Fibroblast of the conjunctiva (primary cell): Measurements from ENCODE around the gene EIF3B.
A peak's percentile ranks its signal among the peaks of the same experiment; 100 is the strongest.
"Not testable (repeated sequence)": the region's sequence is repeated elsewhere in the genome, so short reads cannot be mapped to it uniquely, and the experiment has no call there.

Source experiments
- DNase-seq: peaks from one replicate; pipeline ENCODE4 v3.0.0-alpha.2; 2010; ENCODE audit warnings: low read depth

The EIF3B gene

DNA sequence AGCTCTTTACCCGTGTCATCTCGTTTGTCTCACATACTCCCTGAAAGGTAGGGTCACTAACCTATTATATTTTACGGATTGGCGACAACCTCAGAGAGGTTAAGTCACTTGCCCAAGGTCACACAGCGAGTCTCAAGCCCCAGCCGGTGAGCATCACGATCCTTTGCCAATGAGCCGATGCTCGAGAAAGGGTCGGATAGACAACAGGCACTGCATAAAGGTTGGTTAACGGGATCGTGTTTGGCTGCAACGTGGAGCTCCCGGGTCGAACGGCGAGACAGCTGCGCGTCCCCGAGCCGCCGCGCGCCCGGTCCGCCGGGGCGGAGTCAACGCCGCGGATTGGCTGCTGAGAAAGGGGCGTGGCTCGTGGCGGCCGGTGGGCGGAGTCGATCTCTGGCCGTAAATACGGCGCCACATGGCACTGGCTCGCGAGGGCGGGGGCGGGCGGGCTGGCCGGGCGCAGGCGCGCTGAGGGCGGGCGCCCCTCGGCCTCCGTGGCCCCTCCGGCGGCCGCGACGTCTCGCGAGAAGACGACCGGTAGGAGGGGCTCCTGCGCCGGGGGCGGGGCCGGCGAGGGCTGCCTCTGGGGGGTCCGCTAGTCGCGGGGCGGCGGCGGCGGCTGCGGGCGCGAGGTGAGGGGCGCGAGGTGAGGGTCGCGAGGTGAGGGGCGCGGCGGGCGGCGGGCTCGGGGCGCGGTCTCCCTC lies 48.5 kb downstream of the EIF3B start, which contains the start of gene CHST12:
CHST12 (plus strand) TSS at position 598 of the 704 bp plus-strand sequence. CDS start 29,029 bp downstream, outside the sequence.
- peak; percentile 89 for DNase-seq

DNA sequence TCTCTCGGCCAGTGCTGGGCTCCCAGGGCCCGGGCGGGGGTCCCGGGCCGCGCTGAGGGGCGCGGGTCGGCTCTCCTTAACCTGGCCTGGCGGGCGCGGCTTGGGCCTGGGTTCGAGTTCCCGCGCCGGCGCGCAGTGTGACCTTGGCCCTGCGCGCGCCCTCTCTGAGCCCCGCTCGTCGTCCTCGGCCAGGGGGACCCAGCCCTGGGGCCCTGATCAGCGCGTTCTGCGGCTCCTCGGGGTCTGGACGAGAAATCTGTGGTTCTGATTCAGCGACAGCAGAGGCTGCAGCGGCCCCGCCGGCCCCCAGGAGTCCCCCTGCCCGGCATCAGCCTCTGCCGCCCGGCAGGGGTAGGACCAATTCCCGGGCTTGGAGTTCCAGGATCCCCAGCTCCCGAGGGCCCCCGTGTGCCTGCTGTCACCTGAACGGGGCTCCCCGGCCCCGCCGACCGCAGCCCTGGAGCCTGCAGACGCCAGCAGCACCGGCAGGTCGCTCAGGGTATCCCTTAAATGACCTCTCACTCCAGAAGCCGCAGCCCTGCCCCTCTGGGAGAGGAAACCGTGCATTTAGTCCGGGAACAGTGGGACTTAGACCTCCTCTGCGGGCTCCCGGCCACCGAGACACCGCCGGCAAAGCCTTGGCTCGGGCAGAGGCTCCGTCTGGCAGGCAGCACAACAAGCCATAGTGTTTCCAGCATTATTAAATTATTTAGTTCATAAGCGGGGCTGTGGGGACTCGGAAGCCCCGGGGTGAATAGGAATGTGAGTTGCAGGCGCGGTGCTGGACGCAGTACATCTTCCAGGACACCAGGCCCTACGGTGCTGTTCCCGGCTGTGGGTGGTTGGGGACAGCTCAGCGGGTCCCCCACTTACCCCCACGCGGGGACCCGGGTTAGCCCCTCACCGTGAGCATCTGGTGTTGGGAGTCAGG lies 49.4 kb downstream of the EIF3B start:
- no peak for DNase-seq

DNA sequence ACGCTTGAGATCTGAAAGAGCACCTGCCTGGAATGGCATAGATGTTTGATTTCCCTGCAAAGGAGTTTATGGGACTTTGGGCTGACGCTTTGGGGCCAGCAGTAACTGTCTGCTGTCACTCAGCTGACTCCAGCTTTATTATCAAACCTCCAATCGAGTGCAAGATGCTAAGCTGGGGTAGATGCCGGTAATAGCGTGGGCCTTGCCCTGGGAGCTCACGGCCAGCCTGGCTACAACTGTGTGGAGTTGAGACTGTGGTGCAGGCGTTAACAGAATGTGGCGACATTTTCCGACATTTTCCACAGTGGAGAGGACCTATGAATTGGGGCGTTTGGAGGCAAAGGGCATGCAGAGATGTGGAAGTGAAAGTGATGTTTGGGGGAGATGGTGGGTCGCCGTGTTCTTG lies 50.1 kb downstream of the EIF3B start:
- DNase-seq: no peak

DNA sequence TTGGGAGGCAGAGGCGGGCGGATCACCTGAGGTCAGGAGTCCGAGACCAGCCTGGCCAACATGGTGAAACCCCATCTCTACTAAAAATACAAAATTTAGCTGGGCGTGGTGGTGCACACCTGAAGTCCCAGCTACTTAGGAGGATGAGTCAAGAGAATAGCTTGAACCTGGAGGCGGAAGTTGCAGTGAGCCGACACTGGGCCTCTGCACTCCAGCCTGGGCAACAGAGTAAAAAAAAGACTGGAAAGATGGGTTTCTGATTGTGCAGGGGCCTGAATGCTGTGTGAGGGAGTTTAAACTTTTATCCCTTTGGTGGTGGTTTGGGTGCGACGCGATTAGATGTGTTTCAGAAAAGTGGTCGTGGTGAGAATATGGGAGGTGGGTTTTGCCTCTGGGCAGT lies 50.6 kb downstream of the EIF3B start:
- no peak for DNase-seq

DNA sequence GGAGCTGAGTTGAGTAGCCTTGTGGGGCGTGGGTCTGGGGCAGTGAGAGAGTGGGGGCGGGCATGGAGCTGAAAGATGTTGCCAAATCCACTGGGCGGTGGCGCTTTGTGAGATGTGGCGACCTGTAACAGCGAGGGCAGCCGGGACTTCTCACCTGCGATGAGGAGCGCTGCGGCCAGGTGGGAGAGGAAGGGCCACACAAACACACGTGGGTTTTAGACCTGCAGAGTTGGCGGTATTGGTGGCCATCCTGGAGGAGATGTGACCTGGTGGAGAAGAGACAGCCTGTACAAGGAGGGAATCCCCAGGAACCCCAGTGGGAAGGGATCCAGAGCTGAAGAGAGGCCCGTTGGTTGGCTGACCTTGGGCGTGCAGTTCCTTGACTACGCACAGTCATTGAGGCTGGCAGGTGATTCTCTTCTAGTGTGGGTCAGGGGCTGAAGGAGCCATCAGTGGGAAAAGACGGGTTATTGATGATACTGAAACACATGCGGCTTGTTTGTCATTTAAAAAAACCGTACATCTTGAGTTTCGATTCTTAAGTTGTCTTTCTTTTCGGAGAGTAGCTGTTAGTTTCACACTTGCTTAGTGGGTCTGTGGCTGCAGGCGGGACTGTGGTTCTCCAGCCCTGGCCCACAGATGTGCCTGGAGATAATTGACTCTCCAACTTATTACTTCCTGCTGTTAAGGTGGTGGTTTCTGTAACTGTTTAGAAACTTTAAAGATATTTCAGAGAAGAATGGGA lies 51.1 kb downstream of the EIF3B start:
- DNase-seq: no peak

DNA sequence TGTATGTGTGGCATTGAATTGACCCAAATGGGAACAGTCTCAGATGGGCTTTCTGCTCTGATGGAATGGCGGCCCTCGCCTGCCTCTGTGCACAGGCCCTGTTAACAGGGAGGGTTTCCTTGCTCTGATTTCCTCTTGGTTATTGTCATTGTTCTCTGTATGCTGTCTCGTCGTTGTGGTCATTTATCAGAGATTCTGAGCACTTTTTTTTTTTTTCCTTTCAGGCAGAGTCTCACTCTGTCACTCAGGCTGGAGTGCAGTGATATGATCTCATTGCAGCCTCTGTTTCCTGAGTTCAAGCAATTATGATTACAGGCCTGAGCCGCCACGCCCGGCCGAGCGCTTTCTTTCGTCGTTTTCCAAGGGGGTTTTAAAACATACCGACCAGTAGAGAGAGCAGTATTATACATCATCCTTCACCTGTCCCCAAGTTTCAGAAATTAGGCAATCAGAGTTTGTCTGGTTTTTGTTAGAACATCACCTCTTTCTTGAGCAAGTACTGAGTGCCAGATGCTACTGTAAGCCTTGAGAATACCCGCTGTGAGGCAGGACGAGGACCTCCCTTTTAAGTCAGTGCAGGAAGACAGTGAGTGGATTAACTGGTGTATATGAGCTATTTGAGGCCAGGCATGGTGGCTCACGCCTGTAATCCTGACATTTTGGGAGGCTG lies 55.3 kb downstream of the EIF3B start:
- DNase-seq: no peak

DNA sequence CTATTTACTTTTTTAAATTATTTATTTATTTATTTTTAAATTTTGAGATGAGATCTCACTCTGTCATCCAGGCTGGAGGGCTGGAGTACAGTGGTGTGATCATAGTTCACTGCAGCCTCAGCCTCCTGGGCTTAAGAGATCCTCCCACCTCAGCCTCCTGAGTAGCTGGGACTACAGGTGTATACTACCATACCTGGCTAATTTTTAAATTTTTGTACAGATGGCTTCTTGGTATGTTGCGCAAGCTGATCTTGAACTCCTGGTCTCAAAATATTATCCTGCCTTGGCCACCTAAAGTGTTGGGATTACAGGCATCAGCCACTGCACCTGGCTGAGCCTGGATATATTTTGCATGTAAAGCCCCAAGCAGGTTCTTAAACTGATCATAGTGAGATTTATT lies 56.4 kb downstream of the EIF3B start:
- no peak for DNase-seq

DNA sequence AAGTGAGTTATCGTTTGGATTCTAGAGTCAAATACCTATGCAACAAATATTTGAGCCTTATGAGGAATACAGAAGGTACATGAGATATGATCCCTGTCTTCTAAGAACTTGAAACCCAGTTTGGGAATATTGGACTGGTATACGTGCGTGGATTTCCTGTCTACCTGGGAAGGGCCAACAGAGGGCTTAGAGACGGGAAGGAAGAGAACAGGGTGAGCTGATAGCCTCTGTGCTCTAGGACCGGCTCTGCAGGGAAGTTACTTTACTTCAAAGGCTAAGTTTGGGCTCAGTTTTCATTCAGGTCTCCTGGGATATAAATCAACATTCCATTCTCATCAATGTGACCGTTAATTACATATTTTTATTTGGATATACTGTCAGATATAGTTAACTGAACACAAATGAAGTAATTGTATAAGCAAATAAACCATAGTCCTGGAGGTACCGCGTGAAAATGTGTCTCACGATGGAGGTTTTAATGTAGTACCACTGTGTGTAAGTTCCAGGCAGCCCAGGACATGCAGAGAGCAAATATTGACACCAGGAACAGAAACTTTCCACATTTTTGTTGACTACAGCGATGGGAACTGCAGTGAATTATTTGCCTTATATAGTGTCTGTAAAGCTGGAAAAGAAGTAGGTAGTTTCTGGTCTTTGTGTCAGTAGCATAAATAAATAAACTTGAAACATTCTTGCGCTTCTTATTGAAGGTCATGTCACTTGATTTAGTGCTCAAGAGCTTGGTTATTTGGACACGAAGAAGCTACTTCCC lies 57.4 kb downstream of the EIF3B start:
- no peak for DNase-seq

DNA sequence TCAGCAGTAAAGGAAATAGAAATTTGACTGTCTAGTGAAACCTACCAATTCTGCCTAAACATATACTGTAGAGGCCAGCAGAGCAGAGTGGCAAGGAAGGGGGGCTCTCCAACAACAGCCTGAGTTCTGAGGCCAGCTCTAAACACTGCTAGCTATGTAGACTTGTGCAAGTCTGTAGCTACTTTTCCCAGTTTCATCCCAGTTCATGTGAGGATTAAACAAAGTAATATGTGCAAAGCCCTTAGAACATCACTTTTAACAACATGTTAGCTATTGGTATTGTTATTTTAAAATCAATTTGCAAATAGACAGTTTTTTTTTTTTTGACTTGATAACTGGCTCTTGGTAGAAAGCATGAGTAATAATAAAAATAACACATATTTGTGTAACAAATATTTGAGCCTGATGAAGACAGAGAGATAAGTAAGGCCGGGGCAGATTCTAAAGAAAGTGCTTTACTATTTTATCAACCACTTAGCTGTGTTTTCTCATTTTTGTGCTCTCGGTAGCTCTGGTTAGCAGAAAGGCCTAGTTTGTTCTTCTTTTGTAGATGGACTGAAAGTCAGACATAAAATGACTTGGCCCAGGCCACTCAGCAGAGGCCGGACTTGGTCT lies 58.1 kb downstream of the EIF3B start:
- DNase-seq: no peak

DNA sequence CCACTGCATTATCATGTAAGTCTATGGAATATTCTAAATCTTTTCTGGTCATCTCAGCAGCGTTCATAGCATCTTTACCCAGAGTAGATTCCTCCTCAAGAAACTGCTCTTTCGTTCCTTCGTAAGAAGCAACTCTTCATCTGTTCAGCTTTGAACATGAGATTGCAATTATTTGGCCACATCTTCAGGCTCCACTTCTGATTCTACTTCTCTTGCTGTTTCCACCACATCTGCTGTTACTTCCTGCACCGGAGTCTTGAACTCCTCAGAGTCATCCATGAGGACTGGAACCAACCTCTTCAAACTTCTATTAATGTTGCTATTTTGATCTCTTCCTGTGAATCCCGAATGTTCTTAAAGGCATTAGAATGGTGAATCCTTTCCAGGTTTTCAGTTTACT lies 61.4 kb downstream of the EIF3B start:
- DNase-seq: no peak

DNA sequence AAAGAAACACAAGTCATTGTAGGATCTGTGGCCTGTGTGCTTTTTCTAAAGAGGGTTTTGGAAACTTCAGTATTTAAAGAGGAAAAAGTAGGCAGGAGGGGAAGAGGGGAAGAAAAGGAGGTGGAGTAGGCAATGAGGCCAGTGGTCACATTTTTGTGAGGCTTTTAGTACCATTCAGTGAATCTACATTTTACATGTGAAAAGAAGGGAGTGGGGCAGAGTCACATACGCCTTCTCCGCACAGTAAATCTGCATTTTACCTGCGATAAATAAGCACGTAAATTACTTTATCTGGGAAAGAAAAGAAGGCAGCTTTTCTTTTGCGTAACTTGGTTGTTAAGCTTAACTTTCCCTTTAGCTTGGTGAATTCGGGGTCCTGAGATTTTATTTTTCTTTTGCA lies 62.0 kb downstream of the EIF3B start:
- DNase-seq: no peak

DNA sequence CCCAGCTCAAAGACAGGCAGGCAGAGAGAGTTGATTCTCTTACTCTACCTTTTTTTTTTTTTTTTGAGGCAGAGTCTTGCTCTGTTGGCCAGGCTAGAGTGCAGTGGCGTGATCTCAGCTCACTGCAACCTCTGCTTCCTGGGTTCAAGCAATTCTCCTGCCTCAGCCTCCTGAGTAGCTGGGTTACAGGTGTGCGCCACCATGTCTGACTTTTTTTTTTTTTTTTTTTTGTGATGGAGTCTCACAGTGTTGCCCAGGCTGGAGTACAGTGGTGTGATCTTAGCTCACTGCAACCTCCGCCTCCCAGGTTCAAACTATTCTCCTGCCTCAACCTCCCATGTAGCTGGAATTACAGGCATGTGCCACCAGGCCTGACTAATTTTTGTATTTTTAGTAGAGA lies 62.6 kb downstream of the EIF3B start:
- DNase-seq: not testable (repeated sequence)

DNA sequence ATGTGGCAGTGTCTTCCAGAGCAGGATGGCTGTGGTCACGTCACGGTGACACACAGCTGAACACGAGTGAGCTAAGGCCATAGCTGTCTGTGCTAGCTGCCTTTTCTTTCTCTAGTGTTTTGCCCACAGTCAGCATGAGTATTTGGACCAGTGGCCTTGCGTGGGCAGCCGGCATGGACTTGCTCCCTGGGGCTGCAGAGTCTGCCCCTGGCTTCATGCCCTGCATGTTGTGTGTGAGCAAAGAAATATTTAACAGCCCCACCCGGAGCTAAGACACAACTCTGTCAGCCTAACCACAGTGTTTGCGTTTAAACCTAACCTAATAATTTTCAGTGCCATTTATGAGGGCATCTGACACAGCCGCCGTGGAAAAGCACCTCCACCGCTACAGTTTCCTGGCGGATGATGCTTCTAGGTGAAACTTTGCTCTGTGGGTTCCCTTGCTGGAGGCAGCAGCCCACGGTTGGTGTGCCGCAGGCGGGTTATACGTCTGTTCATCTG lies 63.4 kb downstream of the EIF3B start:
- DNase-seq: no peak

DNA sequence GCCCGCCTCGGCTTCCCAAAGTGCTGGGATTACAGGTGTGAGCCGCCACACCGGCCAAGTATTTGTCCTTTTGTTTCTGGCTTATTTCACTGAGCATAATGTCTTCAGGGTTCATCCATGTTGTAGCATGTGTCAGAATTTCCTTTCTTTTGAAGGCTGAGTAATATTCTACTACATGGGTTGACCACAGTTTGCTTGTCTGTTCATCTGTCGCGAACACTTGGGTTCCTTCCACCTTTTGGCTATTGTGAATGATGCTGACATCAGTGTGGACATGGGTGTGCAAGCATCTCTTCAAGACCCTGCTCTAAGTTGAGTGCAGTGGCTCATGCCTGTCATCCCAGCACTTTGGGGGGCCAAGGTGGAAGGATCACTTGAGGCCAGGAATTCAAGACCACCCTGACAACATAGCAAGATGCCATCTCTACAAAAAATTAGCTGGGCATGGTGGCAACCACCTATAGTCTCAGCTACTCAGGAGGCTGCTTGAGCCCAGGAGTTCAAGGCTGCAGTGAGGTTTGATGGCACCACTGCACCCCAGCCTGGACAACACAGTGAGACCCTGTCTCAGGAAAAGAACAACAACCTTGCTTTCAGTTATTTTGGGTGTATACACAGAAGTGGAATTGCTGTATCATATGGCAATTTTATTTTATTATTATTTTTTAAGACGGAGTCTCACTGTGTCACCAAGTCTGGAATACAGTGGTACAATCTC lies 65.7 kb downstream of the EIF3B start:
- no peak for DNase-seq

DNA sequence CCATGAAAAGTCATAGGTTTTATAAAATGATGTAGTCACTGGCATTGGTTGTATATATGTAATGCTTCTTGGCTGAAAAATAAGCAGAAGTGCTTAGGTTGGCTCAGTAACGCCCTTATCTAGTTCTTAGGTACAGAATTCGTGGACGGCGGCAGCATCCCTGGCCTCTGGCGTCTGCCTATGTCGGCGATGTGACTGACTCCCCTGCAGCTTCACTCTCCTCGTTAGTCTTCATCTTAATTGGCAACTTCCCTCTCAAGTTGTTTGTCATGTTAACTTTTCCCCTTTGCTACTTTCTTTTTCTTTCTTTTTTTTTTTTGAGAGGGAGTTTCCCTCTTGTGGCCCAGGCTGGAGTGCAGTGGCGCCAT lies 67.3 kb downstream of the EIF3B start:
- no peak for DNase-seq

DNA sequence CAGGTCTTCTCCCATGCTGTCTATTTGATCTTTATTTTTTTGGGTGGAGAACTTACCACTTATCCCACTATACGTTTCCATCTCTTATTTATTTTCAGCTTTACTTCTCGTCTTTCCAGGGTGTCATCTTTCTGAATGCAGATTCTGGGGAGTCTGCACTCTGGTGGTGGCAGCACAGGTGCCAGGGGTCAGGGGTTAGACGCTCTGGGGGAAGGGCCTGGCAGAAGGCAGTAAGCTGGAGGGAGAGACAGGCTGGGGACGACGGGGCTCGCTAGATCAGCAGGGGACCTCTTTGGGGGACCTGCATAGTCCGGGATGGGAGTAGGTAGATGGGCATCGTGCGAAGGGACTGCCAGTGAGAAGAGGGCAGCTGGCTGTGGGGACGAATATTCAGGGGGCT lies 71.1 kb downstream of the EIF3B start:
- no peak for DNase-seq
